Measurements from ENCODE around the gene GMPR. TPM values are rescaled to one million over a fixed set of nuclear protein-coding genes. Genes with fewer than 3 reads are reported as not detected.

GMPR gene
- total RNA-seq, 3 donors from 2014 or later, result 2.0 to 9.2 (median 3.9) TPM

DNA sequence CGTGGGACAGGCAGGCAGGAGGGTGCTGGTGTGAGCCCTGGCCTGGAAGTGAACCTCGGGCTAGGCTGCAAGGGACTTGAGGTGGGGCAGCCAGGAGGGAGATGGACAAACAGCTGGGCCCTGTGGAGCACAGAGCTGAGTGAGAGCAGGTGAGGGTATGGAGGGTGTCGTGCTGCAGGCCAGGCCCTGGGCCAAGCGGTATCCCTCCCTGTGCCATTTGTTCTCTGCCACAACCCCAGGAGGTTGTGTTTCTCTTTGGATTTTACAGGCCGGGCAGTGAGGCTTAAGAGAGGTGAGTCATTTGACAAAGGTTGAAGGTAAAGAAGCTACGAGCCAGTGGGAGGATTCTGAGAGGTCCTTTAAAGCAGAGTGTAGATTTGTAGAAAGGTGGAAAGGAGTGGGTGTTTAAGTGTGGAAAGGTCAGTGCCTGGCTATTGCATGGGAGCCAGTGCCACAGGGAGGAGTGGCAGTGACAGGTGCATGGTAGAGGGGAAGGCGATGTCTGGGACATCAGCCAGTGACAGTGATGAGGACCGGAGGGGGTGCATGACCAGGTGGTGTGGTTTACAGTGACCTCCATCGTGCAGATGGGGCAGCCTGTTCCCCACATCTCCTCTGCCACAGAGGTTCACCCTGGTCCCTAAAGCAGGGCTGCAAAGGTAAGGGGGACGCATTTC, 39.8 kb downstream of the GMPR start:
- H3K9me3 ChIP-seq, result no peaks in the 10 kb centered on the region
- intact Hi-C loops (cut with DNase I, micrococcal nuclease), result no loop called here
- TF ChIP-seq, protein P1, sequence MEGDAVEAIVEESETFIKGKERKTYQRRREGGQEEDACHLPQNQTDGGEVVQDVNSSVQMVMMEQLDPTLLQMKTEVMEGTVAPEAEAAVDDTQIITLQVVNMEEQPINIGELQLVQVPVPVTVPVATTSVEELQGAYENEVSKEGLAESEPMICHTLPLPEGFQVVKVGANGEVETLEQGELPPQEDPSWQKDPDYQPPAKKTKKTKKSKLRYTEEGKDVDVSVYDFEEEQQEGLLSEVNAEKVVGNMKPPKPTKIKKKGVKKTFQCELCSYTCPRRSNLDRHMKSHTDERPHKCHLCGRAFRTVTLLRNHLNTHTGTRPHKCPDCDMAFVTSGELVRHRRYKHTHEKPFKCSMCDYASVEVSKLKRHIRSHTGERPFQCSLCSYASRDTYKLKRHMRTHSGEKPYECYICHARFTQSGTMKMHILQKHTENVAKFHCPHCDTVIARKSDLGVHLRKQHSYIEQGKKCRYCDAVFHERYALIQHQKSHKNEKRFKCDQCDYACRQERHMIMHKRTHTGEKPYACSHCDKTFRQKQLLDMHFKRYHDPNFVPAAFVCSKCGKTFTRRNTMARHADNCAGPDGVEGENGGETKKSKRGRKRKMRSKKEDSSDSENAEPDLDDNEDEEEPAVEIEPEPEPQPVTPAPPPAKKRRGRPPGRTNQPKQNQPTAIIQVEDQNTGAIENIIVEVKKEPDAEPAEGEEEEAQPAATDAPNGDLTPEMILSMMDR (IDR thresholded peaks at IDR 0.05), result no peak
- H3K4me1 ChIP-seq (ENCODE audit: low read depth), result no peaks in the 10 kb centered on the region
- H3K36me3 ChIP-seq (ENCODE audit: low read depth), result no peaks in the 10 kb centered on the region
- peak; percentile 63 for ATAC-seq
- no peak for DNase-seq
- H3K4me3 ChIP-seq, result no peak overlapping the region

DNA sequence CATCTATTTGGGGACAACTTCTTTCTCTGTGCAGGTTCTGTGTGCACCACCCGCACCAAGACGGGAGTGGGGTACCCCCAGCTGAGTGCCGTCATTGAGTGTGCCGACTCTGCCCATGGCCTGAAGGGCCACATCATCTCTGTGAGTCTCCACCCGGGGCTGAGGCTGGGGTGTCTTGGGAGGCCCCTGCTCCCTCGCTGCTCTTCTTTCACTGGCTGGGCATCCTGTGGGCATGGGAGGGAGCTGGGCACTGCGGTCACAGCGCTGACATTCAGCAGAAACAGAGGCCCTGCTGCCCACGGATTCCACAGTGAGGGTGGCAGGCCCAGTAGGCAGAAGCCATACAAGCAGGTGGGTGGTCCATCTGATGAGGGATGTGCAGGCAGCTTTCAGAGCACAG, 40.4 kb downstream of the GMPR start:
- intact Hi-C loops (cut with DNase I, micrococcal nuclease), result no loop called here

DNA sequence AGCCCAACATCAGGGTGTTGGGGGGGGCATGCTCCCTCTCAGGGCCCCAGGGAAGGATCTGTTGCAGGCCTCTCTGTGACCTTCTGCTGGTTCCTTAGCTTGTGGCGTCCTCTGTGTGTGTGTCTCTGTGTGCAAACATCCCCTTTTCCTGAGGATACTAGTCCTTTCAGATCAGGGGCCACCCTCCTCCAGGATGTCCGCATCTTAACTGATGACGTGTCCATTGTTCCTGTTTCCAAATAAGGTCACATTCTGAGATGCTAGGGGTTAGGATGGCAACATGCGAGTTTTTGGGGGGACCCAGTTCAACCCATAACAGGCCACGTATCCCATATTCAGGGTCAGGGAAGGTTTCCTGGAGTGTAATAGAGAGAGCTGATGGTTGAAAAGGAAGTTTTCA, 40.9 kb downstream of the GMPR start:
- TF ChIP-seq, protein P1 (IDR thresholded peaks at IDR 0.05), result no peak

More for the DNA sequence above, 40.4 kb downstream of the GMPR start:
- DNase-seq (no peak), ATAC-seq (no peak)
- no peak overlapping the region for H3K4me3 ChIP-seq
- TF ChIP-seq, protein P1 (IDR thresholded peaks at IDR 0.05), result no peak
- no peaks in the 10 kb centered on the region for H3K4me1 ChIP-seq (ENCODE audit: low read depth)
- no peaks in the 10 kb centered on the region for H3K9me3 ChIP-seq
- H3K36me3 ChIP-seq (ENCODE audit: low read depth), result no peaks in the 10 kb centered on the region

DNA sequence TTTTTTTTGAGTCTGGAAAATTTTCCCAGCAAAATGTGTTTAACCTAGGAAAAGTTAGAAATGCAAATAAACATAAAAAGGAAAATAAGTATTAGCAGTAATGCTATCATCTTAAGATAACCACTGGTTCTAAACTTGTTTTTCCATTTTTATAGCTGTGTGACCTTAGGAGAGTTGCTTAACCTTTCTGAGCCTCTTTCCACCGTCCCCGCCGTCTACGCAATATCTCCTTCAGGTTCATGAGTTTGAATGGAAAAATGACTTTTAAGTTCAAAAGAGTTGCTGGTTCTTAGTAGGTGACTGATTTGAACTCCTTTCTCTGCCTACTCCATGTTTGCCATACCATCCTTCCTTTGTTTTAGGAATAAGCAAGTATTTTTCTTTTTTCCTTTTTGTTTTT, 44.0 kb downstream of the GMPR start:
- no peak for DNase-seq
- H3K4me3 ChIP-seq, result no peak overlapping the region
- TF ChIP-seq, protein P1 (IDR thresholded peaks at IDR 0.05), result no peak
- H3K4me1 ChIP-seq (ENCODE audit: low read depth), result no peaks in the 10 kb centered on the region
- H3K9me3 ChIP-seq, result no peaks in the 10 kb centered on the region
- no peaks in the 10 kb centered on the region for H3K36me3 ChIP-seq (ENCODE audit: low read depth)
- intact Hi-C loops (cut with DNase I, micrococcal nuclease), result no loop called here
- no peak for ATAC-seq

More for the DNA sequence above, 40.9 kb downstream of the GMPR start:
- intact Hi-C loops (cut with DNase I, micrococcal nuclease), result no loop called here
- no peaks in the 10 kb centered on the region for H3K9me3 ChIP-seq
- H3K4me1 ChIP-seq (ENCODE audit: low read depth), result no peaks in the 10 kb centered on the region
- H3K4me3 ChIP-seq, result no peak overlapping the region
- DNase-seq (no peak), ATAC-seq (no peak)
- no peaks in the 10 kb centered on the region for H3K36me3 ChIP-seq (ENCODE audit: low read depth)

DNA sequence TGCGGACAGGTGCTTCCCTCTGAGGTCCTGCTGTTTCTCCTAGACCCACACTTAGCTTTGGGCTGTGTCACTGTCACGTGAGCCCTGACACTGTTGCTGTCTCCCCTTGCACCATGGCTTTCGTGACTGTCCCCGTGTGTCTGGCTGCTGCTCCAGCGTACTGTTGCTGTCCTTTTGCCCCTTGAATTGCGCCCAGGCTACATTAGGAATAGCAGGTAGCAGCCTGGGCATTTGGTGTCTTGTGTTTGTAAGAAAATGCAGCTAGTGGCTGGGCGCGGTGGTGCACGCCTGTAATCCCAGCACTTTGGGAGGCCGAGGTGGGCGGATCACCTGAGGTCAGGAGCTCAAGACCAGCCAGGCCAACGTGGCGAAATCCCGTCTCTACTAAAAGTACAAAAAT, 46.1 kb downstream of the GMPR start:
- Histone ChIP-seq H3K4me3 (no peak overlapping the region), H3K9me3 (no peaks in the 10 kb centered on the region), H3K36me3 (ENCODE audit: low read depth) (no peaks in the 10 kb centered on the region), H3K4me1 (ENCODE audit: low read depth) (no peaks in the 10 kb centered on the region)
- DNase-seq (no peak), ATAC-seq (no peak)
- intact Hi-C loops (cut with DNase I, micrococcal nuclease), result no loop called here
- TF ChIP-seq, protein P1 (IDR thresholded peaks at IDR 0.05), result no peak
